ENCODE data around the gene GMCL2. TPM values are rescaled to one million over a fixed set of nuclear protein-coding genes. Genes with fewer than 3 reads are reported as not detected.

The GMCL2 gene
- polyA plus RNA-seq, 1 donor from 2014 or later: not detected

DNA sequence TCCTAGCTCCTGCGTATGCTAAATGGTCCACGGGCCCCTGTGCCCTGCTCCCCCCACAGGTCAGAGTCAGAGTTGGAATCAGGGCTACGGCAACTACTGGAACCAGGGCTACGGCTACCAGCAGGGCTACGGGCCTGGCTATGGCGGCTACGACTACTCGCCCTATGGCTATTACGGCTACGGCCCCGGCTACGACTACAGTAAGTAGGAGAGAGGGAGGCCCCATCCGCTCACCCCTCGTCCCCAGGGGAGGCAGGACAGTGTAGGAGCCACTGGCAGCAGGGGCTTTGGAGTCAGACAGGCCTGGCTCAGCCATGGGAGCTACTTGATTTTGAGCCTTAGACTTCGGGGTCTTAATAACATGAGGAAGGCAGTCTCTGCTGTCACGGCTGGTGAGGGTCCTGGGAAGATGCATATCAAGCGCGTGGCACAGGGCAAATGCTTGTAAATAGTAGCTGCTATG, 22.9 kb upstream of the GMCL2 start:
- no peak overlapping the region for H3K27ac ChIP-seq (ENCODE audit: low read length)
- H3F3A ChIP-seq (ENCODE audit: insufficient read depth, low read length, poor library complexity, severe bottlenecking): no peaks in the 10 kb centered on the region
- H3K4me3 ChIP-seq (ENCODE audit: low read length): no peak overlapping the region
- H3K9me2 ChIP-seq (ENCODE audit: insufficient read depth, low read length): no peaks in the 10 kb centered on the region
- no peak overlapping the region for H3K9ac ChIP-seq (ENCODE audit: low read length)
- TF ChIP-seq EP300 (conservative IDR thresholded peaks at IDR 0.05; ENCODE audit: poor library complexity, severe bottlenecking) (no peak), MXI1 (conservative IDR thresholded peaks at IDR 0.05; ENCODE audit: poor library complexity, severe bottlenecking) (no peak)
- peaks cover 10% of the 10 kb centered on the region for H3K36me3 ChIP-seq (ENCODE audit: insufficient read depth, low read length)
- H4K20me1 ChIP-seq (ENCODE audit: insufficient read depth): peaks cover 24% of the 10 kb centered on the region
- peaks cover 40% of the 10 kb centered on the region for H3K79me2 ChIP-seq (replicated peaks; ENCODE audit: insufficient read depth, low read length)
- no peaks in the 10 kb centered on the region for H3K9me3 ChIP-seq (ENCODE audit: low read length)
- H3K27me3 ChIP-seq (ENCODE audit: insufficient read depth, low read depth, low read length): no peaks in the 10 kb centered on the region
- H3K4me2 ChIP-seq (ENCODE audit: low read length): no peak overlapping the region
- H2AFZ ChIP-seq (ENCODE audit: low read depth, low read length): no peak overlapping the region

DNA sequence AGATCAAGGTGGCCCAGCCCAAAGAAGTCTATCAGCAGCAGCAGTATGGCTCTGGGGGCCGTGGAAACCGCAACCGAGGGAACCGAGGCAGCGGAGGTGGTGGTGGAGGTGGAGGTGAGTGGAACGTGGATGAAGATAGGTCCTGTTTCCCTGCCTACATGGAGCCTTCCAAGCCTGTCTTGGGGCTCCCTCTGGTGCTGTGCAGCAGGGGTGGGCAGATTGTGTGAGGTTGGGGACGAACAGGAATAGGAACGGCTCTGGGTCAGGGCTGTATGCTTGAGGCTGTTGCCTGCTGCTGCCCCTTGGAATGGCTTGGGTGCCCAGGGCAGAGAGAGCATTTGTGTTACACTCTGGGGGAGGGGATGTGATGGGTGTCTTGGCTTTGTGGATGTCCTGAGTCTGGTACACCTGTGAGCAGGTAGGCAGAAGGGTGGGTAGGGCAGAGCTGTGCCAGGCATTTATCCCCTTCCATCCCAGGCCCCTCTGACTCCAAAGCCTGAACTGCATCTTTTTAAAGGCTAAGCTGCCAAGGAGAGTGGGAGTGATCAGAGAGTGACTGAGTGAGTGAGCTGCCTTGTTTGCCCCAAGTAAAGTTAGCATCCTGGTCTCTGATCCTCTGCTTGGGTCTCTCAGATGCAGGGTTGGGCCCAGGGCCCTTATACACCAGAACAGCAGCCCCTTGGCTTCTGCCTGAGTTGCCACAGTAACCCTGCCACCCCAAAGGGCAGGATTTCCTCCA, 22.3 kb upstream of the GMCL2 start:
- H3K4me3 ChIP-seq (ENCODE audit: low read length): no peak overlapping the region
- no peaks in the 10 kb centered on the region for H3K27me3 ChIP-seq (ENCODE audit: insufficient read depth, low read depth, low read length)
- H2AFZ ChIP-seq (ENCODE audit: low read depth, low read length): no peak overlapping the region
- H3K79me2 ChIP-seq (replicated peaks; ENCODE audit: insufficient read depth, low read length): peaks cover 40% of the 10 kb centered on the region
- TF ChIP-seq, protein P1, sequence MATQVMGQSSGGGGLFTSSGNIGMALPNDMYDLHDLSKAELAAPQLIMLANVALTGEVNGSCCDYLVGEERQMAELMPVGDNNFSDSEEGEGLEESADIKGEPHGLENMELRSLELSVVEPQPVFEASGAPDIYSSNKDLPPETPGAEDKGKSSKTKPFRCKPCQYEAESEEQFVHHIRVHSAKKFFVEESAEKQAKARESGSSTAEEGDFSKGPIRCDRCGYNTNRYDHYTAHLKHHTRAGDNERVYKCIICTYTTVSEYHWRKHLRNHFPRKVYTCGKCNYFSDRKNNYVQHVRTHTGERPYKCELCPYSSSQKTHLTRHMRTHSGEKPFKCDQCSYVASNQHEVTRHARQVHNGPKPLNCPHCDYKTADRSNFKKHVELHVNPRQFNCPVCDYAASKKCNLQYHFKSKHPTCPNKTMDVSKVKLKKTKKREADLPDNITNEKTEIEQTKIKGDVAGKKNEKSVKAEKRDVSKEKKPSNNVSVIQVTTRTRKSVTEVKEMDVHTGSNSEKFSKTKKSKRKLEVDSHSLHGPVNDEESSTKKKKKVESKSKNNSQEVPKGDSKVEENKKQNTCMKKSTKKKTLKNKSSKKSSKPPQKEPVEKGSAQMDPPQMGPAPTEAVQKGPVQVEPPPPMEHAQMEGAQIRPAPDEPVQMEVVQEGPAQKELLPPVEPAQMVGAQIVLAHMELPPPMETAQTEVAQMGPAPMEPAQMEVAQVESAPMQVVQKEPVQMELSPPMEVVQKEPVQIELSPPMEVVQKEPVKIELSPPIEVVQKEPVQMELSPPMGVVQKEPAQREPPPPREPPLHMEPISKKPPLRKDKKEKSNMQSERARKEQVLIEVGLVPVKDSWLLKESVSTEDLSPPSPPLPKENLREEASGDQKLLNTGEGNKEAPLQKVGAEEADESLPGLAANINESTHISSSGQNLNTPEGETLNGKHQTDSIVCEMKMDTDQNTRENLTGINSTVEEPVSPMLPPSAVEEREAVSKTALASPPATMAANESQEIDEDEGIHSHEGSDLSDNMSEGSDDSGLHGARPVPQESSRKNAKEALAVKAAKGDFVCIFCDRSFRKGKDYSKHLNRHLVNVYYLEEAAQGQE (IDR thresholded peaks at IDR 0.05; ENCODE audit: borderline replicate concordance): no peak
- H3K4me2 ChIP-seq (ENCODE audit: low read length): no peak overlapping the region
- H3K27ac ChIP-seq (ENCODE audit: low read length): no peak overlapping the region
- peaks cover 10% of the 10 kb centered on the region for H3K36me3 ChIP-seq (ENCODE audit: insufficient read depth, low read length)
- H3K9ac ChIP-seq (ENCODE audit: low read length): no peak overlapping the region
- H3F3A ChIP-seq (ENCODE audit: insufficient read depth, low read length, poor library complexity, severe bottlenecking): no peaks in the 10 kb centered on the region
- H4K20me1 ChIP-seq (ENCODE audit: insufficient read depth): peaks cover 24% of the 10 kb centered on the region
- no peaks in the 10 kb centered on the region for H3K9me2 ChIP-seq (ENCODE audit: insufficient read depth, low read length)
- no peaks in the 10 kb centered on the region for H3K9me3 ChIP-seq (ENCODE audit: low read length)

DNA sequence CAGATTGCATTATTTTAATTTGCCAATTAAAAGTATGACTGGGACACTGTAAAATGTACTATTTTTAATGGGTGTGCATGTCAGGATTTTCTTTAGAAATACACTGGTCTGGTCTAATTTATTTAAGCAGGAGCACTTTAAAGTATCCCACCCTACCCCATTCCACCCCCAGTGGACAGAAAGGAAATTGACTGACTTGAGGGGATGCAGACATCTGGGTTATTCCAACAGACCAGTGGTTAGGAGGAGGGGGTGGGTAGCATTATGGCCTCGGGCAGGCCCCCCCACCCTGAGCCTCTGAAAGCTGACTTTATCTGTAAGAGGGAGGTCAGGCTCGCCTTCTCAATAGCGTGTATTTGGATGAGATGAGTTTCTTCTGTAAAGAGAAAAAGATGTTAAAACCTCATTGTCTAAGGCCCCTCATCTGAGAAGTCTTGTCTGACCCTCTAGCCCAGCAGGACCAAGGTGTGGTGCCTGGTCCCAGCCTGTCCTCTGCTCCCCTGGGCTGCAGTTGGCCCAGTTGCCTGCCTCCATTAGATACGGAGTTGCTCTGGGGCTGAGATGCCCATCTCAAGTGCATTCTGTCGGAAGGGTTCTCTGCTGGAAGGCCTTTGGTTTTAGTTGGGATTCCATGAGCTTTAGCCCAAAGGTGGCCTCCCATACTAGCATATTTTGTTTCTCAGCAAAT, 21.5 kb upstream of the GMCL2 start:
- peaks cover 6% of the 10 kb centered on the region for H3K36me3 ChIP-seq (ENCODE audit: insufficient read depth, low read length)
- H3K4me3 ChIP-seq (ENCODE audit: low read length): no peak overlapping the region

More for the DNA sequence above, 21.5 kb upstream of the GMCL2 start:
- Histone ChIP-seq H3K9ac (ENCODE audit: low read length) (no peak overlapping the region), H3K9me2 (ENCODE audit: insufficient read depth, low read length) (no peaks in the 10 kb centered on the region), H3K79me2 (replicated peaks; ENCODE audit: insufficient read depth, low read length) (peaks cover 40% of the 10 kb centered on the region), H3K27ac (ENCODE audit: low read length) (no peak overlapping the region), H3K4me2 (ENCODE audit: low read length) (no peak overlapping the region), H3K27me3 (ENCODE audit: insufficient read depth, low read depth, low read length) (no peaks in the 10 kb centered on the region), H3F3A (ENCODE audit: insufficient read depth, low read length, poor library complexity, severe bottlenecking) (no peaks in the 10 kb centered on the region), H3K9me3 (ENCODE audit: low read length) (no peaks in the 10 kb centered on the region), H4K20me1 (ENCODE audit: insufficient read depth) (peaks cover 24% of the 10 kb centered on the region), H2AFZ (ENCODE audit: low read depth, low read length) (no peak overlapping the region)
- no peak for TF ChIP-seq EZH2 (IDR thresholded peaks at IDR 0.05; ENCODE audit: borderline replicate concordance, insufficient read depth, low read length, poor library complexity, severe bottlenecking)
- TF ChIP-seq, protein P2, sequence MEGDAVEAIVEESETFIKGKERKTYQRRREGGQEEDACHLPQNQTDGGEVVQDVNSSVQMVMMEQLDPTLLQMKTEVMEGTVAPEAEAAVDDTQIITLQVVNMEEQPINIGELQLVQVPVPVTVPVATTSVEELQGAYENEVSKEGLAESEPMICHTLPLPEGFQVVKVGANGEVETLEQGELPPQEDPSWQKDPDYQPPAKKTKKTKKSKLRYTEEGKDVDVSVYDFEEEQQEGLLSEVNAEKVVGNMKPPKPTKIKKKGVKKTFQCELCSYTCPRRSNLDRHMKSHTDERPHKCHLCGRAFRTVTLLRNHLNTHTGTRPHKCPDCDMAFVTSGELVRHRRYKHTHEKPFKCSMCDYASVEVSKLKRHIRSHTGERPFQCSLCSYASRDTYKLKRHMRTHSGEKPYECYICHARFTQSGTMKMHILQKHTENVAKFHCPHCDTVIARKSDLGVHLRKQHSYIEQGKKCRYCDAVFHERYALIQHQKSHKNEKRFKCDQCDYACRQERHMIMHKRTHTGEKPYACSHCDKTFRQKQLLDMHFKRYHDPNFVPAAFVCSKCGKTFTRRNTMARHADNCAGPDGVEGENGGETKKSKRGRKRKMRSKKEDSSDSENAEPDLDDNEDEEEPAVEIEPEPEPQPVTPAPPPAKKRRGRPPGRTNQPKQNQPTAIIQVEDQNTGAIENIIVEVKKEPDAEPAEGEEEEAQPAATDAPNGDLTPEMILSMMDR (IDR thresholded peaks at IDR 0.05; ENCODE audit: poor library complexity, severe bottlenecking): peak; percentile 9
